ENCODE results near the gene ARFGAP2. TPM values are rescaled to one million over a fixed set of nuclear protein-coding genes. Genes with fewer than 3 reads are reported as not detected.

The ARFGAP2 gene
- total RNA-seq, 1 experiment from 2014 or later: 97.5 TPM

- H3K9me2 ChIP-seq (replicated peaks; ENCODE audit: low read length): no peaks in the 10 kb centered on the region
- H3K9me3 ChIP-seq (ENCODE audit: low read length): no peaks in the 10 kb centered on the region
- BruUV-seq (replicated peaks): no TSS peak
- DNase-seq: peak; percentile 55
- ChIA-PET POLR2A (ENCODE audit: unreplicated experiment) (no interaction called here), CTCF (no interaction called here)
- no peak overlapping the region for H3K9ac ChIP-seq (ENCODE audit: low read length)
- 0 out of 2 replicates have a peak, but pooled peaks cover 5% of the 10 kb centered on the region for H3K4me1 ChIP-seq (ENCODE audit: insufficient read depth, low read length)
- H3F3A ChIP-seq (ENCODE audit: low read length, unreplicated experiment): no peaks in the 10 kb centered on the region
- H2AFZ ChIP-seq (ENCODE audit: low read length): no peak overlapping the region
- no peak overlapping the region for H3K27ac ChIP-seq (ENCODE audit: low read length)
- no peaks in the 10 kb centered on the region for H3K27me3 ChIP-seq (ENCODE audit: low read length)
- H3K36me3 ChIP-seq (ENCODE audit: low read depth, low read length): no peaks in the 10 kb centered on the region
- no peak overlapping the region for H3K4me3 ChIP-seq (ENCODE audit: low read length)
- H3K4me2 ChIP-seq (ENCODE audit: low read length): no peak overlapping the region
- ATAC-seq: peak; percentile 64
- intact Hi-C loops (cut with micrococcal nuclease): no loop called here
- TF ChIP-seq CTCF (conservative IDR thresholded peaks at IDR 0.05; ENCODE audit: low read depth, low read length) (no peak), EZH2phosphoT487 (IDR thresholded peaks at IDR 0.05; ENCODE audit: borderline replicate concordance, low read length) (no peak), EZH2 (IDR thresholded peaks at IDR 0.05; ENCODE audit: low read length, unreplicated experiment) (no peak)
- H3K79me2 ChIP-seq (ENCODE audit: low read length): no peaks in the 10 kb centered on the region
- H4K20me1 ChIP-seq (ENCODE audit: low read length): no peaks in the 10 kb centered on the region
Measured at GRCh38 chr11:47143322-47143721, 33.4 kb downstream of the ARFGAP2 start.

- Histone ChIP-seq H3K36me3 (ENCODE audit: low read depth, low read length) (no peaks in the 10 kb centered on the region), H3K79me2 (ENCODE audit: low read length) (no peaks in the 10 kb centered on the region), H3K9me2 (replicated peaks; ENCODE audit: low read length) (no peaks in the 10 kb centered on the region), H3K9me3 (ENCODE audit: low read length) (no peaks in the 10 kb centered on the region), H4K20me1 (ENCODE audit: low read length) (no peaks in the 10 kb centered on the region), H3K4me2 (ENCODE audit: low read length) (no peak overlapping the region), H3K4me3 (ENCODE audit: low read length) (no peak overlapping the region), H3K4me1 (ENCODE audit: insufficient read depth, low read length) (0 out of 2 replicates have a peak, but pooled peaks cover 5% of the 10 kb centered on the region), H3K9ac (ENCODE audit: low read length) (no peak overlapping the region), H3K27ac (ENCODE audit: low read length) (no peak overlapping the region), H3K27me3 (ENCODE audit: low read length) (no peaks in the 10 kb centered on the region), H3F3A (ENCODE audit: low read length, unreplicated experiment) (no peaks in the 10 kb centered on the region), H2AFZ (ENCODE audit: low read length) (no peak overlapping the region)
- ATAC-seq: no peak
- intact Hi-C loops (cut with micrococcal nuclease): no loop called here
- no peak for TF ChIP-seq CTCF (conservative IDR thresholded peaks at IDR 0.05; ENCODE audit: low read depth, low read length)
- TF ChIP-seq EZH2phosphoT487 (IDR thresholded peaks at IDR 0.05; ENCODE audit: borderline replicate concordance, low read length): no peak
- TF ChIP-seq EZH2 (IDR thresholded peaks at IDR 0.05; ENCODE audit: low read length, unreplicated experiment): no peak
- POLR2A ChIA-PET (ENCODE audit: unreplicated experiment): no interaction called here
- no peak for DNase-seq
- CTCF ChIA-PET: no interaction called here
- TSS peak; percentile 13 for BruUV-seq (replicated peaks)
Measured at GRCh38 chr11:47139878-47140277, 36.8 kb downstream of the ARFGAP2 start.

DNA sequence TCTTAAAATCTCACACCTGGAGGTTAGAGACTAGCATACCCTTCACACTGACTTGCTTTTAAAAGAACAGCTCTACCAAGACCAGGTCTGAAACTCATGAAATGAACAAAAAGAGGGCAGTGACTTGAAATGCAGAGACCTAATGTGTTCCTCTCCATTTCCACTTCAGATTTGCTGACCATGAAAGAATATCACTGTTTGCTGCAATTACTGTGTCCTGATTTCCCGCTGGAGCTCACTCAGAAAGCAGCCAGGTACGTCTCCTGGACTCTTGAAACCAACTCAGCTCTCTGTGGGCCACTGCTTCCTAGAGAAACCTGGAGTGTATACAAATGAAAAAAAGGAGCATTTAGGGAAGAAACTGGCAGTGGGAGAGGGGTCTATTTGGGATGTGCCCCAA is 39.2 kb downstream of the ARFGAP2 start:
- Histone ChIP-seq H3K36me3 (ENCODE audit: low read depth, low read length) (no peaks in the 10 kb centered on the region), H3K4me1 (ENCODE audit: insufficient read depth, low read length) (no peaks in the 10 kb centered on the region), H3K27ac (ENCODE audit: low read length) (no peak overlapping the region), H3K4me3 (ENCODE audit: low read length) (no peak overlapping the region), H3K9ac (ENCODE audit: low read length) (no peak overlapping the region), H2AFZ (ENCODE audit: low read length) (no peak overlapping the region), H3F3A (ENCODE audit: low read length, unreplicated experiment) (no peaks in the 10 kb centered on the region), H3K79me2 (ENCODE audit: low read length) (no peaks in the 10 kb centered on the region), H3K9me2 (replicated peaks; ENCODE audit: low read length) (no peaks in the 10 kb centered on the region), H4K20me1 (ENCODE audit: low read length) (no peaks in the 10 kb centered on the region), H3K4me2 (ENCODE audit: low read length) (no peak overlapping the region), H3K9me3 (ENCODE audit: low read length) (no peaks in the 10 kb centered on the region), H3K27me3 (ENCODE audit: low read length) (no peaks in the 10 kb centered on the region)
- TF ChIP-seq EZH2 (IDR thresholded peaks at IDR 0.05; ENCODE audit: low read length, unreplicated experiment): no peak
- no peak for TF ChIP-seq CTCF (conservative IDR thresholded peaks at IDR 0.05; ENCODE audit: low read depth, low read length)
- TF ChIP-seq EZH2phosphoT487 (IDR thresholded peaks at IDR 0.05; ENCODE audit: borderline replicate concordance, low read length): no peak
- ChIA-PET POLR2A (ENCODE audit: unreplicated experiment) (no interaction called here), CTCF (no interaction called here)
- no TSS peak for BruUV-seq (replicated peaks)
- intact Hi-C loops (cut with micrococcal nuclease): no loop called here
- ATAC-seq (no peak), DNase-seq (no peak)
